ENCODE results near the gene UBE2R2. TPM values are rescaled to one million over a fixed set of nuclear protein-coding genes. Genes with fewer than 3 reads are reported as not detected.
"Not testable (repeated sequence)": the region's sequence is repeated elsewhere in the genome, so short reads cannot be mapped to it uniquely, and the experiment has no call there.

UBE2R2 gene
- total RNA-seq, 1 donor from 2014 or later = 36.7 TPM

DNA sequence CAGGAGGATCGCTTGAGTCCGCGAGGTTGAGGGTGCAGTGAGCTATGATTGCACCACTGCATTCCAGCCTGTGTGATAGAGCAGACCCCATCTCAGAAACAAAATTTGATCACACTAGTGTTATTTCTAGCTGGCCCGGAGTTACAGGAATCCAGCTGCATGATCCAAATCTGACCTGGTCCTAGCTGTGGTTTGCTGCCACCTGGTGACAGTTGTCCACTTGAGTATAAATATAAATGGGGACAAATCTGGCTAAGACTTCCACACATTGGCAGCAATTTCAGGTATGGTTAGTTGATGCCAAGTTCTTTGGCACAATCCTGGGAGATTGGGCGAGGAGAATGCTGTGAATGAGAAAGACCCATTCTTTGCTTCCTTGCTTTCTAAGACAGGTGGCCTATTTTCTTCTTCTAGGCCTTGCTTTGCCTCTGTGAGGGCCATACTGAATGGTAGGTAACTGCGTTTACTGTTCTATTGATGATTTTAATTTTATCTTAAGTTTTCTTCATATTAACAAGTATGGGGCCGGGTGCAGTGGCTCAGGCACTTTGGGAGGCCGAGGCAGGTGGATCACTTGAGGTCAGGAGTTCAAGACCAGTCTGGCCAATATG is 35.4 kb downstream of the UBE2R2 start:
- H3K4me1 ChIP-seq = peaks cover 32% of the 10 kb centered on the region
- ATAC-seq = peak; percentile 95
- intact Hi-C loops (cut with DNase I) = loop anchor here (5.0 kb wide), 1 partner anchor 40 kb away; no protein-coding TSS in a partner anchor

DNA sequence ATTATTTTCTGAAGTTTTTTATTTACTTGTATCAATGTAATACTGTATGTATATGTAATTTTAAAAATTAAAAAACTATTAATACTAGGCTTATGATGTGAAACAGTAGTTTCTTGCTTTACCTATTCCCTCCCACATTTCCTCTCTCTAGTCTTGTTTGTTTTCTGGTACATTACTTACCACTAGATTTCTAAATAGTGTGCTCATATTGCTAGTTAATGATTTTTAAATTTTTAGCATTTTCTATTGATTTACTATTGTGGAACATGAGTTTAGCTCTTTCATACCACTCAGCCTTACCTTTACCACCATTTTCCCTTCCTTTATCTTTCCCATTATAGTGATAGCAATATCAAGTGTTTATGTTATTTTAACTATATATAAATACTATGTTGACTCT is 39.3 kb downstream of the UBE2R2 start:
- H3K27me3 ChIP-seq = no peaks in the 10 kb centered on the region
- intact Hi-C loops (cut with DNase I) = no loop called here
- TF ChIP-seq, protein P1, sequence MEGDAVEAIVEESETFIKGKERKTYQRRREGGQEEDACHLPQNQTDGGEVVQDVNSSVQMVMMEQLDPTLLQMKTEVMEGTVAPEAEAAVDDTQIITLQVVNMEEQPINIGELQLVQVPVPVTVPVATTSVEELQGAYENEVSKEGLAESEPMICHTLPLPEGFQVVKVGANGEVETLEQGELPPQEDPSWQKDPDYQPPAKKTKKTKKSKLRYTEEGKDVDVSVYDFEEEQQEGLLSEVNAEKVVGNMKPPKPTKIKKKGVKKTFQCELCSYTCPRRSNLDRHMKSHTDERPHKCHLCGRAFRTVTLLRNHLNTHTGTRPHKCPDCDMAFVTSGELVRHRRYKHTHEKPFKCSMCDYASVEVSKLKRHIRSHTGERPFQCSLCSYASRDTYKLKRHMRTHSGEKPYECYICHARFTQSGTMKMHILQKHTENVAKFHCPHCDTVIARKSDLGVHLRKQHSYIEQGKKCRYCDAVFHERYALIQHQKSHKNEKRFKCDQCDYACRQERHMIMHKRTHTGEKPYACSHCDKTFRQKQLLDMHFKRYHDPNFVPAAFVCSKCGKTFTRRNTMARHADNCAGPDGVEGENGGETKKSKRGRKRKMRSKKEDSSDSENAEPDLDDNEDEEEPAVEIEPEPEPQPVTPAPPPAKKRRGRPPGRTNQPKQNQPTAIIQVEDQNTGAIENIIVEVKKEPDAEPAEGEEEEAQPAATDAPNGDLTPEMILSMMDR (IDR thresholded peaks at IDR 0.05) = no peak
- ATAC-seq = no peak
- H3K9me3 ChIP-seq = no peaks in the 10 kb centered on the region
- H3K4me3 ChIP-seq = no peak overlapping the region
- no peak for DNase-seq
- no peaks in the 10 kb centered on the region for H3K36me3 ChIP-seq
- H3K27ac ChIP-seq = no peak overlapping the region
- H3K4me1 ChIP-seq = peaks cover 32% of the 10 kb centered on the region

More for the DNA sequence above, 35.4 kb downstream of the UBE2R2 start:
- TF ChIP-seq, protein P1 (IDR thresholded peaks at IDR 0.05) = peak; percentile 64
- Histone ChIP-seq H3K27ac (no peak overlapping the region), H3K27me3 (no peaks in the 10 kb centered on the region), H3K9me3 (no peaks in the 10 kb centered on the region), H3K36me3 (no peaks in the 10 kb centered on the region), H3K4me3 (no peak overlapping the region)
- peak; percentile 71 for DNase-seq

DNA sequence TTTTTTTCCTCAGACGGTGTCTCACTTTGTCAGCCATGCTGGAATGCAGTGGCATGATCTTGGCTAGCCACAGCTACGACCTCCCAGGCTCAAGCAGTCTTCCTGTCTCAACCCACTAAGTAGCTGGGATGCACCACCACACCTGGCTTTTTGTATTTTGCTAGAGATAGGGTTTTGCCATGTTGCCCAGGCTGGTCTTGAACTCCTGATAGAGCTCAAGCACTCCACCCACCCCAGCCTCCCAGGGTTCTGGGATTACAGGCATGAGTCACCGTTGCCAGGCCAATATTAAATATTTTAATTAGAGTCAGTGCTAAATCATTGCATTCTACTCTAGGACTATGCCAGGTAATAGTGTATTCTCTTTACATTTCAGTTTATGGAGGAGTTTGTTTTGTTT is 41.5 kb downstream of the UBE2R2 start:
- Histone ChIP-seq H3K27ac (no peak overlapping the region), H3K27me3 (no peaks in the 10 kb centered on the region), H3K4me1 (peaks cover 15% of the 10 kb centered on the region), H3K9me3 (no peaks in the 10 kb centered on the region), H3K36me3 (no peaks in the 10 kb centered on the region), H3K4me3 (no peak overlapping the region)
- no peak for DNase-seq
- TF ChIP-seq, protein P1 (IDR thresholded peaks at IDR 0.05) = no peak
- ATAC-seq = no peak
- intact Hi-C loops (cut with DNase I) = no loop called here

DNA sequence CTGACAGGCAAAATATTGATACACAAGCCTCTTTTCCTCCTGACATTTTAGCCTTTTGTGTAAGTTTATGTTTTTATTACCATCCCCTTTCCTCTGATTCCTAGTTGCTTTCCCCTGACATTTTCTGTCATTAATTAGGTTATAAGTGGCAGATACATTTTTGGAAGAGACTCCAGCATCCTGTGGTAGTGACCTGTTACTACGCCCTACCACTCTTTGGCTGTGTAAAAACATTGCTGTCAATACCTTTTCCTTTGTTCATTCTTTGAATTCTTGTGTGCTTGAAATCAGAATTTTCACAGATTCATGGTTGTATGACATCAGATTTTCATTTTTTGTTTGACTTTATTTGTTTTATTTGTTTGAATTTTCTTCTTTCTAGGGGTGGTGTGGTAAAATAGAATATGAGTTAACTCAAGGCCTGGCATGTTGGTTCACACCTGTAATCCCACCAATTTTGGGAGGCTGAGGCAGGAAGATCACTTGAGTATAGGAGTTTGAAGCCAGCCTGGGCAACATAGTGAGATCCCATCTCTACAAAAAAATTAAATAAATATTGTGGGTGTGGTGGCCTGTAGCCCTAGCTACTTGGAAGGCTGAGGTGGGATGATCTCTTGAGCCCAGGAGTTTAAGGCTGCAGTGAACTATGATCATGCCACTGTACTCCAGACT is 43.4 kb downstream of the UBE2R2 start:
- H3K36me3 ChIP-seq = no peaks in the 10 kb centered on the region
- no peaks in the 10 kb centered on the region for H3K27me3 ChIP-seq
- TF ChIP-seq, protein P1 (IDR thresholded peaks at IDR 0.05) = no peak
- no peak overlapping the region for H3K4me3 ChIP-seq
- no peak for ATAC-seq
- intact Hi-C loops (cut with DNase I) = no loop called here
- H3K4me1 ChIP-seq = peaks cover 15% of the 10 kb centered on the region
- H3K9me3 ChIP-seq = no peaks in the 10 kb centered on the region
- no peak overlapping the region for H3K27ac ChIP-seq
- DNase-seq = no peak

DNA sequence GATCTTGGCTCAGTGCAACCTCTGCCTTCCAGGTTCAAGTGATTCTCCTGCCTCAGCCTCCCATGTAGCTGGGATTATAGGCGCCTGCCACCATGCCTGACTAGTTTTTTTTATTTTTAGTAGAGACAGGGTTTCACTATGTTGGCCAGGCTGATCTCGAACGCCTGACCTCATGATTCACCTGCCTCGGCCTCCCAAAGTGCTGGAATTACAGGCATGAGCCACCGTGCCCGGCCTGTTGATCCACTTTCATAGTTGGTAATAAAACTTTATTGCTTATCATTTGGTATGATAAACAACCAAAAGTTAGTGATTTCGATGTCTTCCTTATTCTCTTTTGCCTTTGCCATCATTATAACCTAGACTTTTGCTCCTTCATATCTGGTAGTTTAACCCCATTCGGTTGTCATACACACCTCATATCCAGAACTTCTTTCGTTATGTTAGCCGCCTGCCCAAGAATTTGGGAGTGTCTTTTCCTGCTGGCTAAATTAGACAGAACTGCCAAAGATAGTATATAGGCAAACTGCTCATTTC is 45.0 kb downstream of the UBE2R2 start:
- no peak overlapping the region for H3K4me3 ChIP-seq
- no peak overlapping the region for H3K27ac ChIP-seq
- no peaks in the 10 kb centered on the region for H3K9me3 ChIP-seq
- TF ChIP-seq, protein P1 (IDR thresholded peaks at IDR 0.05) = no peak
- H3K4me1 ChIP-seq = peaks cover 15% of the 10 kb centered on the region
- DNase-seq (no peak), ATAC-seq (no peak)
- no peaks in the 10 kb centered on the region for H3K27me3 ChIP-seq
- intact Hi-C loops (cut with DNase I) = no loop called here
- H3K36me3 ChIP-seq = no peaks in the 10 kb centered on the region

DNA sequence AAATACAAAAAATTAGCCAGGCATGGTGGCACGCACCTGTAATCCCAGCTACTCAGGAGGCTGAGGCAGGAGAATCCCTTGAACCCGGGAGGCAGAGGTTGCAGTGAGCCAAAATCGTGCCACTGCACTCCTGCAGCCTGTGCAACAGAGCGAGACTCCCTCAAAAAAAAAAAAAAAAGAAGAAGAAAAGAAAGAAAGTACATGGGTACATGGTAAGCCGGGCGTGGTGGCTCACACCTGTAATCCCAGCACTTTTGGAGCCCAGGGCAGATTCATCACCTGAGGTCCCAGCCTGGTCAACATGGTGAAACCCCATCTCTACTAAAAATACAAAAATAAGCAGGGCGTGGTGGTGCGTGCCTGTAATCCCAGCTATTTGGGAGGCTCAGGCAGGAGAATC is 46.1 kb downstream of the UBE2R2 start:
- intact Hi-C loops (cut with DNase I) = not testable (repeated sequence)

More for the DNA sequence above, 46.1 kb downstream of the UBE2R2 start:
- not testable (repeated sequence) for H3K36me3 ChIP-seq, H3K27ac ChIP-seq, ATAC-seq, H3K9me3 ChIP-seq, H3K27me3 ChIP-seq, DNase-seq, H3K4me3 ChIP-seq
- peaks cover 22% of the 10 kb centered on the region for H3K4me1 ChIP-seq
